ENCODE measurements around the gene OR52I1.

DNA sequence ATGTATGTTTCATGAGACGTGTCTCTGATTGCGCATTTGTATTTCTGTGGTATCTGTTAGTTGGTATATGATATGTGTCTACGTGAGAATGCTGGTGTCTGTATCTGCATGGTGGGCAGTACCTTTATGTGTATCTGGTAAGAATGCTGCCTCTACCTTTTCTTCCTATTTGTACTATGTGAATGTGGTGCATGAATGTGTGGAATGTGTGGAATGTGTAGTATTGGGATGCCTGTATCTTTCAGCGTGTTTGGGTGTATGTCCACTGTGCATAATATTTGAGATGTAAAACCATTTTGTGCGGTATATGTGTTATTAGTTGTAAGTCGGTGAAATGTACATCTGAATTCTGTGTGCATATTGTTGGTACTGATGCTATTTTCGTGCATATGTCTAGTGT, 47.7 kb downstream of the OR52I1 start:
- TF ChIP-seq POLR2A (IDR thresholded peaks at IDR 0.05): no peak
- TF ChIP-seq, protein P1, sequence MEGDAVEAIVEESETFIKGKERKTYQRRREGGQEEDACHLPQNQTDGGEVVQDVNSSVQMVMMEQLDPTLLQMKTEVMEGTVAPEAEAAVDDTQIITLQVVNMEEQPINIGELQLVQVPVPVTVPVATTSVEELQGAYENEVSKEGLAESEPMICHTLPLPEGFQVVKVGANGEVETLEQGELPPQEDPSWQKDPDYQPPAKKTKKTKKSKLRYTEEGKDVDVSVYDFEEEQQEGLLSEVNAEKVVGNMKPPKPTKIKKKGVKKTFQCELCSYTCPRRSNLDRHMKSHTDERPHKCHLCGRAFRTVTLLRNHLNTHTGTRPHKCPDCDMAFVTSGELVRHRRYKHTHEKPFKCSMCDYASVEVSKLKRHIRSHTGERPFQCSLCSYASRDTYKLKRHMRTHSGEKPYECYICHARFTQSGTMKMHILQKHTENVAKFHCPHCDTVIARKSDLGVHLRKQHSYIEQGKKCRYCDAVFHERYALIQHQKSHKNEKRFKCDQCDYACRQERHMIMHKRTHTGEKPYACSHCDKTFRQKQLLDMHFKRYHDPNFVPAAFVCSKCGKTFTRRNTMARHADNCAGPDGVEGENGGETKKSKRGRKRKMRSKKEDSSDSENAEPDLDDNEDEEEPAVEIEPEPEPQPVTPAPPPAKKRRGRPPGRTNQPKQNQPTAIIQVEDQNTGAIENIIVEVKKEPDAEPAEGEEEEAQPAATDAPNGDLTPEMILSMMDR (IDR thresholded peaks at IDR 0.05): no peak

All from Peyer's patch (tissue), 4 donors.